Measurements from ENCODE around the gene REXO5.

Gene REXO5

GRCh38 chr16:20881503-20881878 is 75.2 kb downstream of the REXO5 start:
- H3K9me3 Mint-ChIP-seq: no peaks in the 10 kb centered on the region
- H3K4me1 Mint-ChIP-seq (ENCODE audit: low read depth): peaks cover 58% of the 10 kb centered on the region
- no peaks in the 10 kb centered on the region for H3K27me3 Mint-ChIP-seq
- H3K4me3 Mint-ChIP-seq: no peak overlapping the region
- no peak for DNase-seq
- peaks cover 36% of the 10 kb centered on the region for H3K36me3 Mint-ChIP-seq (ENCODE audit: low read depth)
- no peak overlapping the region for H3K27ac Mint-ChIP-seq

GRCh38 chr16:20883554-20884239 is 77.4 kb downstream of the REXO5 start:
- no peak for DNase-seq
- peaks cover 41% of the 10 kb centered on the region for H3K36me3 Mint-ChIP-seq (ENCODE audit: low read depth)
- H3K4me1 Mint-ChIP-seq (ENCODE audit: low read depth): peaks cover 58% of the 10 kb centered on the region
- no peaks in the 10 kb centered on the region for H3K27me3 Mint-ChIP-seq
- no peak overlapping the region for H3K4me3 Mint-ChIP-seq
- no peaks in the 10 kb centered on the region for H3K9me3 Mint-ChIP-seq
- H3K27ac Mint-ChIP-seq: peak overlapping the region; percentile 45

- Mint-ChIP-seq H3K36me3 (ENCODE audit: low read depth) (peaks cover 41% of the 10 kb centered on the region), H3K9me3 (no peaks in the 10 kb centered on the region), H3K27me3 (no peaks in the 10 kb centered on the region), H3K27ac (peak overlapping the region; percentile 45), H3K4me1 (ENCODE audit: low read depth) (peaks cover 53% of the 10 kb centered on the region), H3K4me3 (no peak overlapping the region)
- DNase-seq: no peak
Measured at GRCh38 chr16:20884240-20884556, 77.9 kb downstream of the REXO5 start.

GRCh38 chr16:20886320-20886719 is 80.0 kb downstream of the REXO5 start:
- H3K27ac Mint-ChIP-seq: no peak overlapping the region
- no peak overlapping the region for H3K4me3 Mint-ChIP-seq
- H3K9me3 Mint-ChIP-seq: no peaks in the 10 kb centered on the region
- H3K36me3 Mint-ChIP-seq (ENCODE audit: low read depth): peaks cover 57% of the 10 kb centered on the region
- H3K27me3 Mint-ChIP-seq: no peaks in the 10 kb centered on the region
- peaks cover 42% of the 10 kb centered on the region for H3K4me1 Mint-ChIP-seq (ENCODE audit: low read depth)
- DNase-seq: no peak

- DNase-seq: no peak
- H3K27ac Mint-ChIP-seq: no peak overlapping the region
- H3K9me3 Mint-ChIP-seq: no peaks in the 10 kb centered on the region
- H3K27me3 Mint-ChIP-seq: no peaks in the 10 kb centered on the region
- H3K36me3 Mint-ChIP-seq (ENCODE audit: low read depth): peaks cover 63% of the 10 kb centered on the region
- H3K4me1 Mint-ChIP-seq (ENCODE audit: low read depth): peaks cover 40% of the 10 kb centered on the region
- H3K4me3 Mint-ChIP-seq: no peak overlapping the region
Measured at GRCh38 chr16:20887207-20887606, 80.9 kb downstream of the REXO5 start.

GRCh38 chr16:20889625-20890275 is 83.4 kb downstream of the REXO5 start:
- Mint-ChIP-seq H3K27ac (no peak overlapping the region), H3K9me3 (no peaks in the 10 kb centered on the region), H3K36me3 (ENCODE audit: low read depth) (peaks cover 66% of the 10 kb centered on the region), H3K4me3 (no peak overlapping the region), H3K4me1 (ENCODE audit: low read depth) (peaks cover 27% of the 10 kb centered on the region), H3K27me3 (no peaks in the 10 kb centered on the region)
- DNase-seq: no peak

GRCh38 chr16:20894388-20894787 is 88.1 kb downstream of the REXO5 start:
- Mint-ChIP-seq H3K9me3 (no peaks in the 10 kb centered on the region), H3K4me3 (no peak overlapping the region), H3K27ac (no peak overlapping the region), H3K36me3 (ENCODE audit: low read depth) (peaks cover 66% of the 10 kb centered on the region), H3K4me1 (ENCODE audit: low read depth) (peaks cover 30% of the 10 kb centered on the region), H3K27me3 (no peaks in the 10 kb centered on the region)
- DNase-seq: no peak

GRCh38 chr16:20897253-20897897 is 91.0 kb downstream of the REXO5 start:
- DNase-seq: no peak
- Mint-ChIP-seq H3K4me1 (ENCODE audit: low read depth) (peaks cover 45% of the 10 kb centered on the region), H3K36me3 (ENCODE audit: low read depth) (peaks cover 61% of the 10 kb centered on the region), H3K9me3 (no peaks in the 10 kb centered on the region), H3K27me3 (no peaks in the 10 kb centered on the region), H3K27ac (peak overlapping the region; percentile 22), H3K4me3 (peak overlapping the region; percentile 13)

- H3K27me3 Mint-ChIP-seq: no peaks in the 10 kb centered on the region
- peak overlapping the region; percentile 13 for H3K4me3 Mint-ChIP-seq
- H3K27ac Mint-ChIP-seq: peak overlapping the region; percentile 22
- DNase-seq: no peak
- H3K36me3 Mint-ChIP-seq (ENCODE audit: low read depth): peaks cover 61% of the 10 kb centered on the region
- H3K9me3 Mint-ChIP-seq: no peaks in the 10 kb centered on the region
- peaks cover 50% of the 10 kb centered on the region for H3K4me1 Mint-ChIP-seq (ENCODE audit: low read depth)
Measured at GRCh38 chr16:20897922-20898321, 91.6 kb downstream of the REXO5 start.

- H3K4me3 Mint-ChIP-seq: peak overlapping the region; percentile 90
- H3K27ac Mint-ChIP-seq: peak overlapping the region; percentile 98
- H3K9me3 Mint-ChIP-seq: no peaks in the 10 kb centered on the region
- peaks cover 62% of the 10 kb centered on the region for H3K36me3 Mint-ChIP-seq (ENCODE audit: low read depth)
- peaks cover 61% of the 10 kb centered on the region for H3K4me1 Mint-ChIP-seq (ENCODE audit: low read depth)
- DNase-seq: no peak
- H3K27me3 Mint-ChIP-seq: no peaks in the 10 kb centered on the region
Measured at GRCh38 chr16:20899071-20899470, 92.7 kb downstream of the REXO5 start.

Data from activated T-cell treated with anti-CD3 and anti-CD28 coated beads, Interleukin-2, amount 50 U/mL, for 24 hours (primary cell).